HG03039 (cell line): Measurements from ENCODE around the gene COLEC11.

ENCODE experiments used
- ATAC-seq: cut with Tn5 transposase; IDR thresholded peaks from one replicate; pipeline ENCODE4 v1.9.1; 2021; ENCODE audit warnings: mild to moderate bottlenecking, moderate library complexity; ENCODE audit not compliant: unreplicated experiment

The COLEC11 gene

DNA sequence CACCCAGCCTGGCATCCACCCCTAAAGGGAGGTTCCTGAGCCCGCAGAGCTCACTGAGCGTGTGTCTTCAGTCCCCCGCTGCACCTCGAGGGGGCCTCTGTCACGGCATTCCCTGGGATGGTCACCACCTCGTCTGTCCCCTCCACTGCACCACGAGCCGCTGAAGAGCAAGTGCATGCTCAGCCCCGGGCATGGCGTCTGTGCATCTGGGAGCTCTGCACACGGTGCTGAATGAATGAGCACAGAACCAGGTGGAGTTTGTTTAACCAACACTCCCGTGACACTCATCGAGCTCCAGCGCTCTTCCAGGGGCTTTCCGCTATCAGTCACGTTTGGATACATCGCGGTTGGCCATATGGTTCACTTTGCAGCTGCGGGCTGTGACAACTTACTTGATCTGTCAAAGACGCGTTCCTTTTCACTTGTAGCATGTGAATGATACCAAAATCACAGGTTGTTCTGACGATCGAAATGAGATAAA lies 72.3 kb downstream of the COLEC11 start:
- ATAC-seq: no peak

DNA sequence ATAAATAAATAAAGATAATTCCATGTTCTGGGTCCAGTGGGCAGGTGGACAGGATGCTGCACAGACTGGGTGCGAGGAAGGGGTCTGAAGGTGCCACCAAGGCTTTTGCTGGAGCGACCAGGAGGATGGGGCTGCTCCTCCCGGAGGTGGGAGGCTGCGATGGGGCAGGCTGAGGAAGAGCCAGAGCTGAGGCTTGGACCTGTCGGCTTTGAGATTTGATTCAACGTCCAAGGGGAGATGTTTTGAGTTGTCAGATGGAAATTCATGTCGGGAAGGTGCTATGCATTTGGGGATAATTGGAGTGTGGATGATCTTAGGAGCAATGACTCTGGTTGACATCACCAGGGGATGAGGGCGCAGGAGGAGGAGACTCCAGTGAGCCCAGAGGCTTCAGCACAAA lies 74.7 kb downstream of the COLEC11 start:
- no peak for ATAC-seq

DNA sequence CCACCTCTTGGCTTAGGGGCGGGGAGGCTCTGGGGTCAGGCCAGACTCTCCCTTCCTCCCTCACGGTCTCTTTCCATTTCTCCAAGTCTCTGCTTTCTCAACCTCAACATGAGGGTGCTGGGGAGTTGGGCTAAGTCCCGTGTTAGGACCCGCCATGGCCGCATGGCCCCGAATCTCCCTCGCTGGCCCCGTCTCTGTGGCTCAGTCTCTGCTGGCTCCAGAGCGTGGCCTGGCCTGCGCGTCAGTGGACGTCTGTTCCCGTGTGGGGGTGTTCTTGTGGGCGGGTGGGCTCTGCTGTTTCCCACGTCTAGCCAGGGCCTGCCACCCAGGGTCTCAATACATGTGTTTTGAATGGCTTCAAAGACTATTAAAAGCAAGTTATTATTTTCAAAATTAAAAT lies 75.5 kb downstream of the COLEC11 start:
- no peak for ATAC-seq

DNA sequence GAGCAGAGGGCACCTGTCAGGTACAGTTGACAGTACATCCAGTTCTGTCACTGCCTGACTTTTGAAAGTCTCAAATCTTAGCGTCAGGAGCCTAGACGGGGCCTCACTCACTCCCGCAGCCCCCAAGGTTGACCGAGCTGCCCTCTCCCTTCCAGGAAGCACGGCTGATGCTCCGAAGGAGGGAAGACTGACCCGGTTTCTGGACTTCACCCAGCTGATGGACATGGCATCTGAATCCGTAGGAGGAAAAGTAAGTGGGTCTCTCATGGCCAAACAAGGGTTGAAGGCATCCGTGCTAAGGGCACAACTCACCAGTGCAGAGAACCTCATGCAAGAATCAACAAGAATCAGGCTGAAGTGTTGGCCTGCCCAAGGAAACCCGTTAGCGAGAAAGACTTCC lies 76.0 kb downstream of the COLEC11 start:
- no peak for ATAC-seq

DNA sequence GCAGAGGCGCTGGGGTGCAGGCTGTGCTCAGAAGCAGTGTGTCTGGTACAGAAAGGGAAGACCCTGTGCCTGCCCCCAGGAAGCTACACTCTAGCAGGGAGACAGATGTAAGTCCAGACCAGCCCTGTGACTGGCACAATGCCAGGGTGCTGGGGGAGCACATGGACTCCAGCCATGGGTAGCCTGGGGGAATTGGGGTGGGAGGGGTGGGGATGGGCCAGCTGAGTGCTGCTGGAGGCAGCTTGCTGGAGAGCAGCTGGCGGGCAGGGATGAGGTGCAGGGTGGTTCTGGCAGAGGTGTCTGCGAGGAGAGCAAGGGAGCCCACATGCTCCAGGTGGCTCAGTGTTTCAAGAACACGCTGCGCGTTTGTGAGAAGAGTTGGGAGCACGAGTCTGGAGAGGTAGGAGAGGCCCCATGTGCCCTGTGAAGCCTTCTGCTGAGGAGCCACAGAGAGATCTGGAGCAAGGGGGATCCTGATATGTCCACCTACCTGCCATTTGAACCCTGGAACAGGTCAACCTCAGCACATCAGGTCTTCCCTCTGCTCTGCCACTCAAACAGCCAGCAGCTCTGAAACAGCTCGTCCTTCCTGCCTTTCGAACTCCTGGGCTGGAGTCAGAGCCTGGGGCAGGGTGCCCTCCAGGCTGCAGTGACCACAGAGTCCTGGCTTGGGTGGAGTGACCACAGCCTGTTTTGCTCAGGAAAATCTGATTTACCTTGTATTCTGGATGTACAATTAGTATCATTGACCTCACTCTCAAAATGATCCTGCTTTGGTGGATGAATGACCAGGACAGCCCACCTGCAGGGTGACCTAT lies 78.2 kb downstream of the COLEC11 start:
- ATAC-seq: no peak

DNA sequence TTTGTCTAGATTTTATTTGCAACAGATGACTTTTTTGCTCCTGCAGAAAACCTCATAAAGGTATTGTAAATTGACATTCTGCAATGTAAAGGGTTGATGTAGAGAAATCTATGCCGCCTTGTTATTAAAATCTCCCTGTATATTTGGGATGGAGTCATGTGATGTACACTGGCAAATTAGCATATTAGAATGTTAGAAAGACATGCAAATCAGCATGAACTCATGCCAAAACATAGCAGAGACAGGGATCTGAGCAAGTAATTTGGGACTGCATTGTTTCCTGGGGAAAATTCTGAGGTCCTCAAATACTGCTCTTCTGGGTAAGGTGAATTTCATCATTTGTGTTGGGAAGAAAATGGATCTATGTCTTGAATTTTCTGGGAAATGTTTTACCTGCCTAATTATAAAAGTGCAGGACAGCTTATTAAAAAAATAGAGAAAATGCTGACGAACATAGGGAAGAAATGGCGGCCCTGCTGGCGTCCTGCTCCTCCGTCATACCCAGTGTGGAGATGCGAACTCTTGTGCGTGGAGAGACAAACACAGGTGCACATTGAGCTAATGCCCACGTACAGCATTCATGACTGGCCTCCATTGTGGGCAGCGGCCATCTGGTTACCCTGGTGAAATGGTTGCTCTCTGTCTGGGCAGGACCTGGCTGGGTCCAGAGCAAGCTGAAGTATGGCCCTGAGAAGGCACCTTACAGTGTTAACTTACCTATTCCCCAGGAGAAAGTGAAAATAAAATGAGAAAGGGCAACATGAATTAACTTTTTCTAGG lies 79.3 kb downstream of the COLEC11 start:
- ATAC-seq: no peak

DNA sequence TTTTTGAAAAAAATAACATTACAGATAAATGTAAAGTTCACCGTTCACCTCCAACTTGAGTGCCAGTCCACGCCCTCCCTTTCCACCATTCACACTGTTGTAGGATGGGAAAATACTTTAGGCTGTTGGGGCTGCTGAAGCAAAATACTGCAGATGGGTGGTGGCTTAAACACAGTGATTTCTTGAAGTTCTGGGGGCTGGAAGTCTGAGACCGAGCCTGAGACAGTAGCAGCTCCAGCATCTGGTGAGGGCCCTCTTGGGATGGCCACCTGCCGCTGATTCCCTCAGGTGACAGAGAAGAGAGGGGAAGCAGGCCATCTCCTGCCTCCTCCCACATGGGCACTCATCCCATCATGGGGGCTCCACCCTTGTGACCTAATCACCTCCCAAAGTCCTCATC lies 80.8 kb downstream of the COLEC11 start:
- no peak for ATAC-seq

DNA sequence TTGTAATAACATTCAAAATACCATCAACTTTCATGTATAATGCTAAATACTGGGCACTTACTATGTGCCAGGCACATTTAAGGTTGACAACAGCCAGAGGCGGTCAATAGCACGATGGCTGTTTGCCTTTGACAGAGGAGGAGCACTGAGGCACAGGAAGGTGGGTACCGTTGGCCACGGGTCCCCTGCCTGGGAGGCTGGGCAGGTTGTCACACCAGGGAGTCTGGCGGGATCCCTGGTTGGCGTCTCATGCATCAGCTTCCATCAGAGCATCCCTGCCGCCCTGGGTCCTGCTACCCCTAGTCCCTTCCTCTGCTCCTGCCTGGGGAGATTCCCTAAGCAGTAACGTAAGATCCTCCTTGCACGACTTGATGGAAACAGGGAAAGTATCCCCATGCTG lies 82.5 kb downstream of the COLEC11 start:
- no peak for ATAC-seq

DNA sequence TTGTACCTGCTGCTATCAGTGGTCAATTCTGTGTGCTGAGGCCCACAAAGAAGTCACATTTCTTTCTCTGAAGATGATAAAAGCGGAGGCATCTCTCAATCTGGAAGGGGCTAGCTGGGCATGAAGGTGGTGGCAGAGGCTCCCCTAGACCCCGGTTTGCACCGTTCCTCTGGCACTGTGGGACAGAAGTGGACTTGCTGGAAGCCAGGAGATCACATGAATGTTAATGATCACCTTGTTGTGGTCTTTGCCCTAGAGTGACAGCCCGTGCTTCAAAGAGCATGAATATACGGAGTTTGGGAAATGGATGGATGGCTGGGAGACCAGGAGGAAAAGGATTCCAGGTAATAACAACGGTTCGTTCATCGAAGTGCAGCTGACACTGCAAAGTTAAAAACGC lies 83.3 kb downstream of the COLEC11 start:
- no peak for ATAC-seq

DNA sequence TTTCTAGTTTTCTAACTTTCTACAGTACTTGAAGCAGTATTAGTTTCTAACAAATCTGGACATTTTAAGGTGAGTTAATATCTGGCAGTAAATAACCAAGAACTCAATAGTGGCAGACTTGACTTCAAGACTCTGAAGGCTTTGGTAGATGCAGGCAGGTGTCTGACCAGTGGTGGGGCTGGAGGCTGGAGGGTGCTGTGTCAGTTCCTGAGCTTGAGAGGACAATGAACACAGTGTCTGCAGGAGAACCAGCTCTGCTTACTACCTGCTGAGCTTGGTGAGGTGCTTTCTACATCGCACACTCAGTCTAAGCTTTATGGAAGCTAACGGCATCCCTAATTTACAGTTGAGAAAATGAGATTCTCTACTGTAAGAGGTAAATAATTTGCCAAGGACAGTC lies 84.3 kb downstream of the COLEC11 start:
- ATAC-seq: no peak

DNA sequence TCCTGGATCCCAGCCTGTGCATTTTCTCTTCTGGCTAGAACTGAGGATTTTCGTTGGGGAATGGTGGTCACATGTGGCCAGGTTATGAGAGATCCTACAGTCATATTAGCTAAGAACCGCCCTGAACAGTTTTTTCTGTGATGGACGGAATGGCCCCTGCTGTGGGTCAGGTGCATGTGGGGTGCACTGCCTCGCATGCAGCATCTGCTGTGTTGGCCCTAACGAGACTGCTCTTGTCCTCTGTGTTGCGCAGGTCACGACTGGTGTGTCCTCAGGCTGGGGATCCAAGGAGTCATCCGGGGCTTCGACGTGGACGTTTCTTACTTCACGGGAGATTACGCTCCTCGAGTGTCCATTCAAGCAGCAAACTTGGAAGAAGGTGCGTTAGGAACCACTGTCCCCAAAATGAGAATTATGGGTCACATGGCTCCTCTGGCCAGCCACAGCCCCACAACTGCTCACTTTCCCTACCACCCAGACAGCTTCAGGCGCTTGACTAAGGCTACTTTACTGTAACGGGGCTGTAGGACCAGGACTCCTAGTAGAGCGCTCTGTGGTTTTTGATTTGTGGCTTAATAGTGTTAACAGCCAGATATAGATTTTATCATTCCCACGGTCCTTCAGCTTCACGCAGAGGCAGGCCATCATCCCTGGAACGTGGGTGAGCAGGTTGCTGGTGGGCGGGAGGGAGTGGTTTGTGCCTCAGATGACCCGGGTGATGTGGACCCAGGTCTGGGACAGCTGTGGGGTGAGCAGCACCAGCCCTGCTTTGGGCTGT lies 84.9 kb downstream of the COLEC11 start:
- ATAC-seq: no peak

DNA sequence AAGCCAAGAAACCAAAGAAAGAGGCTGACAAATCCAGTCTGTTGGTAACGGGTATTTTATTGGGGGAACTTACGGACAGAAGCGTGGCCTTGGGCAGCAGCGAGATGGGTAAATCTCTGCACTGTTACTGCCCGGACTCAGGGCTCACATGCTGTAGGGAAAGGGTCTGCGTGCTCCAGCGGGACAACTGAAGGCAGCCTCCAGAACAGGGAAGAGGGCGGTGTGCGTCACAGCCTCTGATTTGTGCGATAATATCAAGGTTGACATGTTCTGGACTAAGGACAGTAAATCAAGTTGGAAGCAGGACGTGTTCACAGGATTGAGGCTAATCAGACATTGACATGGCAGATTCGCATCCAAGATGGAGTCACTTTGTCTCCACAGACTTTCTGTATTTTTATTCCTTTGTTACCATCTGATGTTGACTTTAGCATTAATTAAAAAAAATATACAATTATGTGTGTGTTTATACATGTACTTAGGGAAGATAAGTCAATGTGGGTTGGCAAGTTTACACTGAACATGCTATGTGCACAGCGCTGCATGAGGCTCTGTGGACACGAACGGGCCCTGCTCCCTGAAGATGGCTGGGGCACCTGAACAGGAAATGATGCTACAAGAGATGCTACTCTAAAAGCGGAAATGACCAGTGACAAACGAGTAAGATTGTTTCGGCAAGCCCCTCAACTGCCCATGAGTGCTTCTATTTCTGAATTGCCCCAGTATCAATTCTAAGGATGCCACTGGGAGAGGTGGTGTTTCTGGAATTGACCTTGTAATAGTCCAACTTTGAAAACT lies 85.8 kb downstream of the COLEC11 start:
- no peak for ATAC-seq

DNA sequence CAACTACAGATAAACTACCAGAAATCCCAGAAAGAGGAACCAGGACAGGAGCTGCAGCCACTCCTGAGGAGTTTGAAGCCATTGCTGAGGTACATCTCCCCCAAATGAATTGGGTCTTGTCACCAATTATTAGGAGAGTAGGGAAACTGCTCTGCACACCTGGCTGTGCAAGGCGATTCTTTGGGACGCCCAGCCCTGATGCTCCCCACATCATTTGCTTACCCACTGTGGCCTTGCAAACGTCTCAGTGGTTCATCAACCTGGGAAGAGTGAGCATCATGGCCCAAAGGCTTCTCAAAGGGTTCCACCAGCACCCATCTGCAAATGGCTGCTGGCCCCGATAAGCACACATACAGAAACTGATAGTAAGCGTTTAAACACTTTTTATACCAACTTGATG lies 86.7 kb downstream of the COLEC11 start:
- ATAC-seq: no peak

DNA sequence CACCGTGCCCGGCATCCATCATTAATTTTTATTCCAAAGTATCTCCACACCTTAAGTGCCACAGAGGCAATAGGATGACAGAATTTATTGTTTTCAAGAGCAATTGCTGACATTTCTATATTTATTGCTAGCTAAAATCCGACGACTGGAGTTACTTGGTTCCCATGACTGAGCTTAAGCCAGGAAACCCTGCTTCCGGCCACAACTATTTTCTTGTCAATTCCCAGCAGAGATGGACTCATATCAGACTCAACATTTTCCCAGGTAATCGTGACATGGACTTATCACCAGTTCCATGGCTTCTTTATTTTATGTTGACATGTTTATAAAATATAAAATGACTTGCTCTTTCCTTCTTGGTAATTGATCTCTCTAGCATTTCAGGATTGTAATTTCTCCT lies 87.9 kb downstream of the COLEC11 start:
- no peak for ATAC-seq

DNA sequence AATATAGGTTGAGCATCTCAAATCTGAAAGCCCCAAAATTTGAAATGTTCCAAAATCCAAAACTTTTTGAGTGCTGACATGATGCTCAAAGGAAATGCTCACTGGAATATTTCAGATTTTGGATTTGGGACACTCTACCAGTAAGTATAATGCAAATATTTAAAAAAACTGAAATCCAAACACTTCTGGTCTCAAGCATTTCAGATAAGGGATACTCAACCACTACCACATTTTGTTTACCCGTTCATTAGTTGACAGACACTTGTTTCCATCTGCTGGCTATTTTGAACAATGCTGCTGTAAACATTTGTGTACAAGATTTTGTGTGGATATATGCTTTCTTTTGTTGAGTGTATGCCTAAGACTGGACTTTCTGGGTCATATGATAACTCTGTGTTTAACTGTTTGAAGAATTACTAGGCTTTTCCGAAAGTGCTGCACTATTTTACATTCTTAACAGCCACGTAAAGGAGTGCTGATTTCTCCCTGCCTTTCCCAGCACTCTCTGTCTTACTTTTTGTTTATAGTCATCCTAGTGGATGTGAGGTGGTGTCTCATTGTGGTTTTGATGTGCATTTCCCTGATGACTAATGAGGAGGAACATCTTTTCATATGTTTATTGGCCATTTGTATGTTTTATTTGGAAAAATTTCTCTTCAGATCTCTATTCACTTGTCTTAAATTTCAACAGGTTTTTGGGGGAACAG lies 89.0 kb downstream of the COLEC11 start:
- ATAC-seq: no peak

DNA sequence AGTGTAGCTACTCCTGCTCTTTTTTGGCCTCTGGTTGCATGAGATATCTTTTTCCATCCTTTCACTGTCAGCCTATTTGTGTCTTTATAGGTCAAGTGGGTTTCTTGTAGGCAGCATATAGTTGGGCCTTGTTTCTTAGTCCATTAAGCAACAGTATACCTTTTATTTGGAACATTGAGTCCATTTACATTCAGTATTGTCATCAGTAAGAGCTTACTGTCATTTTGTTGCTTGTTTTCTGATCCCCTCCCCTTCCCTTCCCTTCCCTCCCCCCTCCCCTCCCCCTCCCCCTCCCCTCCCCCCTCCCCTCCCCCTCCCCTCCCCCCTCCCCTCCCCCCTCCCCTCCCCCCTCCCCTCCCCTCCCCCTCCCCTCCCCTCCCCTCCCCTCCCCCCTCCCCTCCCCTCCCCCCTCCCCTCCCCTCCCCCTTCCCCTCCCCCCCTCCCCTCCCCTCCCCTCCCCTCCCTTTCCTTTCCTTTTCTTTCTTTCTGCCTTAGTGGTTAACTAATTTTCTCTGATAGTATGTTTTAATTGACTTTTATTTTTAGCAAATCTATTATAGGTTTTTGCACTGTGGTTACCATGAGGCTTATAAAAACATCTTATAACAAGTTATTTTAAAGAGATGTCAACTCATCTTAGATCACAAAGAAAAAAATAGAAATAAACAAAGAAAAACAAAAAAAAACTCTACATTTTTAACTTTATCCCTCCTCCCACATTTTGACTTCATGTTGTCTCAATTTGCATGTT lies 95.3 kb downstream of the COLEC11 start:
- ATAC-seq: no peak

DNA sequence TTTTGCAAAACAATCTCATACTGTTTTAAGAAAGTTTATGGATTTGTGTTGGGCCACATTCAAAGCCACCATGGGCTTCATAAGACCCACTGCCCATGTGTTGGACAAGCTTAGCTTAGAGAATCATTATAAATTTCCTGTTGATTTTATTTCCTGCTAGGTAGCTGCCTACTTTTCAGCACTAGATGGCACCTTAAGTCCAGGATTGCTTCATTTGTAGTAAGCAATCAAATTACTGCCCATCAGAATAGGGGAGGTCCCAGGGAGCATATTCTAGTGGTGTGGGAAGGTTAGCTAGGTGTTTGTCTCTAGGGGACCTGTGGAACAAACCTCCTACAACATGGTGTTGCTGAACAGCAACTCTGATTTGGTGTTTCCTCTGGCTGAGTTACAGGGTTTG lies 97.5 kb downstream of the COLEC11 start:
- no peak for ATAC-seq
